NCI-H345 treated with DMSO at 0.1 percent for 48 hours (cell line): Measurements from ENCODE around the gene TMEM98.
"Not testable (repeated sequence)": the region's sequence is repeated elsewhere in the genome, so short reads cannot be mapped to it uniquely, and the experiment has no call there.

Source experiments
- DNase-seq: peaks from one replicate; lab custom pipeline; 2025; ENCODE audit not compliant: unreplicated experiment; lab: John Stamatoyannopoulos, UW

Gene TMEM98

DNA sequence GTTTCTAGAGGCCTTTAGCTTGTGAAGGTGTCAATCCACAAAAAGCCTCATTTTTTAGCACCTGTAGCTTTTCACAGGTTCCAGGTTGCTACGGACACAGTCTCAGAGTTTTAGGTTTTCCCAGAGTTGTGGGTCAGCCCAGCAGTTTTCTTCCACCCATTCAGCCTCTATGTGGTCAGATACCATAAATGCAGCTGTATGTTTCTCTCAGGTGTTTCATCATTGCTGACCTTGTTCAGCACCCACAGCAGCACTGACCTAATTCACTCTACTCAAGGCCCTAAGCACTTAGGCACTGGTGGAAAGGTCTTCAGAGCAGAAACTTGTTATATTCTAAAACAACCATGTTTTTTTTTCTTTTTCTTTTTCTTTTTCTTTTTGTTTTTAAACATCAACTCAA is 48.7 kb downstream of the TMEM98 start:
- DNase-seq = no peak

DNA sequence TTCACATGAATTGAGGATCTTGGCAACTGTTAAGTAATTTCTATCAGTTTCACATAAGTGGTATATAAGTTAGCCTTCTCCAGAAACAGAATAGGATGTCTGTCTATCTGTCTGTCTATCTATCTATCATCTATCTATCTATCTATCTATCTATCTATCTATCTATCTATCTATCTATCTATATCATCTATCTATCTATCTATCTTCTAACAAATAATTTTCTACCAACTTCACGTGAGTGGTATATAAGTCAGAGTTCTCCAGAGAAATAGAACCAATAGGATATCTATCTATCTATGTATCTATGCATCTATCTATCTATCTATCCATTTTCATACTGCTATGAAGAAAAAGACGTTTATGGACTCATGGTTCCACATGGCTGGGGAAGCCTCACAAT is 52.3 kb downstream of the TMEM98 start:
- DNase-seq = no peak

DNA sequence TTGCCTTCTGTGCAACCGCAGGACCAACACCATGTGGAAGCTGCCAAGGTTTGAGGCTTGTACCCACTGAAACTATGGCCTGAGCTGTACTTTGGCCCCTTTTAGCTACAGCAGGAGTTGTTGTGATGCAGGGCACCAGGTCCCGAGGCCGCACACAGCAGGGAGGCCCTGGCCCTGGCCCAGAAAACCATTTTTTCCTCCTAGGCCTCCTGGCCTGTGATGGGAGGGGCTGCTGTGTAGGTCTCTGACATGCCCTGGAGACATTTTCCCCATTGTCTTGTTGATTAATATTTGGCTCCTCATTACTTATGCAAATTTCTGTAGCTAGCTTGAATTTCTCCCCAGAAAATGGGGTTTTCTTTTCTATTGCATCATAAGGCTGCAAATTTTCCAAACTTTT is 53.7 kb downstream of the TMEM98 start:
- DNase-seq = not testable (repeated sequence)

DNA sequence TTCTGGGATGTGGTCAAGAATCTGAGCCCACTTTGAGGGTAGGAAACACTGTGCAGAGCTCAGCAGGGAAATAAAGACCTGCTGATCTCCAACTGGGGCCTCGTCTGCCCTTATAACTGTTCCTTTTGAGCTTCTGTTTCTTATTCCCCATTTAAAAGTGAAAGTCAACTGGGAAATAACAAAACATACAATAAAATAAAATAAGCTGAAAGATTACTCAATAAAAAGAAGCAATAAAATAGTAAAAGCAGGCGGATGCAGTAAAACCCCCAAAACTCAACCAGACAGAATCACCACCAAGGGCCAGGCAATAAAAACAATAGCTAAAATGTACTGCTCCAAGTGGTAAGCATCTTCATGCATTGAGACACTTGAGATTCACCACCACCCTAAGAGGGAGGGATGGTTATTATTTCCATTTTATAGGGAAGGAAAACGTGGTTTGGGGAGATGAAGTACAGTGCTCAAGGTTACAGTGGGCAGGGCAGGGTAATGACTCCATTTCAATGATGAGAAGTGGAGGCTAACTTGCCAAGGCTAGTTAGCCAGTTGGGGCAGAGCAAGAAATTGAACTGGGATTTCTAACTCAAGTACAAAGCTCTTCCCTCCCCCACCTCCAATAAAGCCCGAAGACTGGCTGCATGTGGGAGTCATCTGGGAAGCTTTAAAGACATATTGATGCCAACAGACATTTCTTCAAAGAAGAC is 57.2 kb downstream of the TMEM98 start:
- no peak for DNase-seq

DNA sequence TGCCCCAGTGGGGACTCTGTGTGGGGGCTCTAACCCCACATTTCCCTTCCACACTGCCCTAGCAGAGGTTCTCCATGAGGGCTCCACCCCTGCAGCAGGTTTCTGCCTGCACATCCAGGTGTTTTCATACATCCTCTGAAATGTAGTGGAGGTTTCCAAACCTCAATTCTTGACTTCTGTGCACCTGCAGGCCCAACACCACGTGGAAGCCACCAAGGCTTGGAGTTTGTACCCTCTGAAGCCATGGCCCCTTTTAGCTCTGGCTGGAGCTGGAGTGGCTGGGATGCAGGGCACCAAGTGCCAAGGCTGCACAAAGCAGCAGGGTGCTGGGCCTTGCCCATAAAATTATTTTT is 59.5 kb downstream of the TMEM98 start:
- not testable (repeated sequence) for DNase-seq

DNA sequence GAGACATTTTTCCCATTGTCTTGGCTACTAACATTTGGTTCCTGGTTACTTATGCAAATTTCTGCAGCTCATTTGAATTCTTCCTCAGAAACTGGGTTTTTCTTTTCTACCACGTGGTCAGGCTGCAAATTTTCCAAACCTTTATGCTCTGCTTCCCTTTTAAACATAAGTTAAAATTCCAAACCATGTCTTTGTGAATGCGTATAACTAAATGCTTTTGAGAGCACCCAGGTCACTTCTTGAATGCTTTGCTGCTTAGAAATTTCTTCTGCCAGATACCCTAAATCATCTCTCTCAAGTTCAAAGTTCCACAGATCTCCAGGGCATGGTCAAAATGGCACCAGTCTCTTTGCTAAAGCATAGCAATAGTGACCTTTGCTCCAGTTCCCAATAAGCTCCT is 59.9 kb downstream of the TMEM98 start:
- not testable (repeated sequence) for DNase-seq

DNA sequence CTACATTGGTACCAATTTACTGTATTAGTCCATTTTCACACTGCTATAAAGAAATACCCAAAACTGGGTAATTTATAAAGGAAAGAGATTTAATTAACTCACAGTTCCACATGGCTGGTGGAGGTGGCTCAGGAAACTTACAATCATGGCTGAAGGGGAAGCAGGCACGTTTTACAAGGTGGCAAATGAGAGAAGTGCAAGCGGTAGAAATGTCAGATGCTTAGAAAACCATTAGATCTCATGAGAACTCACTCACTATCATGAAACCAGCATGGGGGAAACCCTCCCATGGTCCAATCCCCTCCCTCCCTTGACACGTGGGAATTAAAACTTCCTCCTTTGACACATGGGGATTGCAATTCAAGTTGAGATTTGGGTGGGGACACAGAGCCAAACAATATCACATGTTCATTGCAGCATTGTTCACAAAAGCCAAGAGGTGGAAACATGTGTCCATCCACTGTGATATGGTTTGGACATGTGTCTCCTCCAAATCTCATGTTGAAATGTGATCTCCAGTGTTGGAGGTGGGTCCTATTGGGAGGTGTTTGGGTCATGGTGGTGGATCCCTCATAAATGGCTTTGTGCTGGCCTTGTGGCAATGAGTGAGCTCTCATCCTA is 60.6 kb downstream of the TMEM98 start:
- no peak for DNase-seq

DNA sequence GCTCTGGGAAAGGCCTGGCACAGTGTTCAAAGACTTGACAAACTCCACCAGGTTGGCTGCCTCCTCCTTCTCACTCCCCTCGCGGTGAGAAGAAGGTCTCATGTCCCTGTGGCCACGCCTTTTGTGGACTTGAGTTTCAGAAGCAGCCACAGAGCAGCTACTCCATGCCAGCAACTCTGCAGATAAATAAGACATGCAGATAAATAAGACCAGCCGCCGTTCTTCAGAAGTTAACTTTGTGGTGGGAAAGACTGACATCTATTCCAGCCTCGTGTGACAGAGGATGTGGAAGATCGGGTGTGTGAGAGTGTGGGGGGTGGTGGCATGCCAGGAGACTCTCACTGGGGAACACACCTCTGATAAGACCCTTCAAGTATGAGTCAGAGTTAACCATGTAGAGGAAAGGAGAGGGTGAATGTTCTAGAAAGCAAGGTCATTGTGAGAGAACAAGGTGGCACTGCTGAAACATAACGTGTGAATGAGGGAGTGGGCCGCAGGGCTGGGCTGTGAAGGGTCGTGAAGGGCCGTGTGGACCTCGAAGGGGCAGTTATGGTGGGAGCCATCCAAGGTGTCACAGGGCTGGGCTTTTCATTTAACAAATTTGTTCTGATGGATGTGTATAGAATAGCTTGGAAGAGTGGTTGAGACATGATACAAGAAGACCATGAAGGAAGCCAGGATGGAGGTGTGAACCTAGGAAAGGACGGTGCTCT is 64.5 kb downstream of the TMEM98 start:
- DNase-seq = no peak

DNA sequence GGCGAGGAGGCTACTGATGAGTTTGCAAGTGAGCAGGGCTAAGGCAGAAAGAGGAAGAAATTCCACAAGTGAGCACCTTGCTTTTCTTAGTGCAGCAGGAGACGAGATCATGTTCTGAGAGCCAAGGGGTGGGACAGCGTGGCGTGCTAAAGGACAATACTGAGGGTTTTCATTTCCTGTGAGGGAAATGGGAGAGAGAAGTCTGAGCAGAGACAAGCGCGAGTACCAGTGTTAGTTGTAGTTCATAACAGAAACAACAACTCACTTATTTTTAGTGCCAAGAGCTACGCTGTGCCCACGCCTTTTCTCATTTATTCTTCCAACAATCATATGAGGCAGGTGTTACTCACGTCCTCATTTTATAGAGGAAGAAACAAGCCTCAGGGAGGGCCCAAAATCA is 66.0 kb downstream of the TMEM98 start:
- DNase-seq = no peak
